Measurements from ENCODE around the gene ANKRD9. TPM values are rescaled to one million over a fixed set of nuclear protein-coding genes. Genes with fewer than 3 reads are reported as not detected.
A peak's percentile ranks its signal among the peaks of the same experiment; 100 is the strongest.

The ANKRD9 gene
- total and polyA plus RNA-seq, 9 of the 15 experiments (the other 6 are each of a cell fraction or from before 2014, with no cell fraction given): 0.04 to 32.9 (median 5.3) TPM

- TF ChIP-seq ATF7 (IDR thresholded peaks at IDR 0.05) (peak; percentile 25; the same call in 1 of the 2 replicates), SRSF3 (IDR thresholded peaks at IDR 0.05; ENCODE audit: insufficient read depth, low read length) (no peak), ZFX (CRISPR knock-in tag; IDR thresholded peaks at IDR 0.05) (peak; percentile 30; the same call in 1 of the 2 replicates), NFYB (IDR thresholded peaks at IDR 0.05; ENCODE audit: extremely low read depth, insufficient read length) (peak; percentile 30), ATF3 (IDR thresholded peaks at IDR 0.05) (no peak), ATF3 (CRISPR knock-in tag; conservative IDR thresholded peaks at IDR 0.05) (no peak), PKNOX1 (IDR thresholded peaks at IDR 0.05) (0 out of 2 replicates have a peak, but pooled peaks have one; percentile 19), RBM25 (IDR thresholded peaks at IDR 0.05; ENCODE audit: low read depth, low read length, severe bottlenecking) (peak; percentile 32), ZBTB43 (CRISPR knock-in tag; IDR thresholded peaks at IDR 0.05) (no peak), RB1 (IDR thresholded peaks at IDR 0.05; ENCODE audit: low read depth) (0 out of 2 replicates have a peak, but pooled peaks have one; percentile 32), SAP30 (IDR thresholded peaks at IDR 0.05; ENCODE audit: borderline replicate concordance, insufficient read depth, low read depth, low read length, poor library complexity, severe bottlenecking) (peak; percentile 67), PCBP1 (IDR thresholded peaks at IDR 0.05; ENCODE audit: low read depth, low read length, poor library complexity, severe bottlenecking) (no peak), NR4A1 (CRISPR knock-in tag; IDR thresholded peaks at IDR 0.05) (no peak), NR4A1 (tag; IDR thresholded peaks at IDR 0.05) (0 out of 2 replicates have a peak, but pooled peaks have one; percentile 19), L3MBTL2 (IDR thresholded peaks at IDR 0.05) (peak; percentile 35), GTF2F1 (IDR thresholded peaks at IDR 0.05; ENCODE audit: low read depth, low read length) (no peak), HDAC1 (IDR thresholded peaks at IDR 0.05) (peak in 1 of 2 experiments; percentile 45; a peak in 1 of 4 replicates), EGR1 (conservative IDR thresholded peaks at IDR 0.05) (peak; percentile 72), CAMTA2 (CRISPR knock-in tag; conservative IDR thresholded peaks at IDR 0.05) (no peak), PPARD (CRISPR knock-in tag; IDR thresholded peaks at IDR 0.05) (no peak), KLF13 (tag; IDR thresholded peaks at IDR 0.05; ENCODE audit: borderline replicate concordance, low read depth) (peak; percentile 66; the same call in 1 of the 2 replicates), C11orf30 (IDR thresholded peaks at IDR 0.05; ENCODE audit: low read depth) (no peak), NR2C1 (IDR thresholded peaks at IDR 0.05) (no peak), NR2C1 (tag; IDR thresholded peaks at IDR 0.05) (0 out of 2 replicates have a peak, but pooled peaks have one; percentile 8), SUPT5H (IDR thresholded peaks at IDR 0.05) (no peak), POLR2G (IDR thresholded peaks at IDR 0.05; ENCODE audit: low read depth, low read length) (peak; percentile 59)
Observed at GRCh38 chr14:102509746-102510615, at the start of gene ANKRD9 (continued).
